GM18873 (cell line): ENCODE measurements around the gene TTC23L.
"Not testable (repeated sequence)": the region's sequence is repeated elsewhere in the genome, so short reads cannot be mapped to it uniquely, and the experiment has no call there.

ENCODE experiments used
- ATAC-seq: cut with Tn5 transposase; IDR thresholded peaks from one replicate; pipeline ENCODE4 v1.9.1; 2021; ENCODE audit warnings: mild to moderate bottlenecking, moderate library complexity, moderate number of reproducible peaks; ENCODE audit not compliant: unreplicated experiment, low FRiP score

TTC23L gene

GRCh38 chr5:34915856-34916192 is 76.9 kb downstream of the TTC23L start:
- ATAC-seq, result peak; percentile 6

DNA sequence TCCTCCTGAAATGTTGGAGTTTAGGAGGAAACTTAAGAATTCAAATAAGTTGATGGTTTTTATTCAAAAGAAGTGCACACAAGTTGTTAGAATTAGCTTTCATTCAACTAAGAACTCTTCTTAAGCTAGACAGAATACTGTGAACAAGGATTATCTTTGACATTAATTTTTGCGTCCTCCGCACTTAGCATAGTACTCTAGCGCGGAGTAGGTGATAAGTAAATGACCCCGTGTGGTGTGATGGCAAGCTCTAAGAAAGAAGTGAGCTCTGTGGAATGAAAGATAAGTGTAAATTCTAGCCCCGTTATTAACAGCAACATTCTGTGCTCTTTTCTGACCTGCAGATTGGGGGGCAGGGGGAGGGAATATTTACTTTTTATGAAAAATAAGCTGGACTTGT is 77.6 kb downstream of the TTC23L start:
- ATAC-seq, result no peak

- no peak for ATAC-seq
Observed at GRCh38 chr5:34918025-34918424, 79.1 kb downstream of the TTC23L start.

DNA sequence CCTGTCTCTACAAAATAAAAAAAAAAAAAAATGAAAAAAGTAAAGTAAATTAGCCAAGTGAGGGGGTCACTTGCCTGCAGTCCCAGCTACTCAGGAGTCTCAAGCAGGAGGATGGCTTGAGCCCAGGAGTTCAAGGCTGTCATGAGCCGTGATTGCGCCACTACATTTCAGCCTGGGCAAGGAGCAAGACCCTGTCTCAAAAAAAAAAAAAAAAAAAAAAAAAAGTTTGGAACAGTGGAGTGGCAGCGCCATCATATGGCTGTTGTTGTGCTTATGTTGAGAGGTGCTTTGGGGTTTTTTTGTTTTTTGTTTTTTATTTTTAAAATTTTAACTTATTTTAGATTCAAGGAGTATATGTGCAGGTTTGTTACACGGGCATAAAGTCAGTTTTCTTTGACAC is 80.1 kb downstream of the TTC23L start:
- no peak for ATAC-seq

- ATAC-seq, result not testable (repeated sequence)
Observed at GRCh38 chr5:34923256-34923655, 84.3 kb downstream of the TTC23L start.

DNA sequence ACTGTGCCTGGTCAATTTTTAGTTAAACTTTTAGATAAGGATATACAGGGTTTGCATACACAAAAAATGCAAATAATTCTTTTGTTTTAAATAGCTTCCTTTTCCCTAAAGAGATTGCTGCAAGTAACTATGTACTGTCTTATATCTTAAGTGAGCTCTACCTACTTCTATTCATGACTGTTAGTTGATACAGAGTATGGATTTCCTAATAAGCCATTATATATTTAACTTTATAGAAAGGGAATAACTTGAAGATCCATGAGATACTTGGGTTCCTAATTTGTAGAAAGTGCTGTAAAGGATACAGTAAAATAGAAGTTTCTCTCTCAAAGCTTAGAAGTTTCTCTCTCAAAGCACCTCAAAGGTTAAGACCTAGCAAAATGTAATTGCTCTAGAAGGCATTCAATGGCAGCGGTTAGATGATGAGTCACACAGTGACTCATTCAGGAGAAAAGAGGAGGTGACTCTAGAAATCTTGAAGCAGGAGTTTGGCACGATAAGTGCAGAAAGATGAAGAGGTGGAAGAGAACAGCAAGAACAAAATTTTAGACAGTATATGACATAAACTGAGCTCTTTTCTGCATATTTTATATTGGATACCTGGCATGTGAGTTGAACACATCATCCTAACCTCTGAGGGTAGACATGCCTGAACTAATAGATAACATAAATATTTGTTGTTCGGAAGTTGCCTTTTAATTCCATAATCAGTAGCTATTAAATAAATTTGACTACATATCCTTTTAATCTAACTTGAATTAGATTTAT is 84.9 kb downstream of the TTC23L start:
- ATAC-seq, result peak; percentile 44

DNA sequence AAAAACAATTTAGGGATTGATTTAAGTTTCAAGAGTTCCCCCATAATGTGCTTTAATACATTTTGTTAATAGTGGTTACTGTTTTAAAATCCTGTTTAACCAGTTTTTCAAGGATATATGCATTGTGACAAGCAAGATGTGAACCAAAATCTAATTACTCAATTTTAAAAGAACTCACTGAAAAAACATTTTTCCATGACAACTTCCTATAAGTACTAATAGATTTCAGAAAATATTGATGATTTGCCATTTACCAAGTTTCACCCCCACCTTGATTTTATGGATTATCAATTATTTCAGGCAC is 85.5 kb downstream of the TTC23L start:
- no peak for ATAC-seq

- ATAC-seq, result no peak
Observed at GRCh38 chr5:34926318-34926888, 87.4 kb downstream of the TTC23L start.

GRCh38 chr5:34927785-34928184 is 88.8 kb downstream of the TTC23L start:
- ATAC-seq, result no peak

- ATAC-seq, result no peak
Observed at GRCh38 chr5:34928267-34928666, 89.3 kb downstream of the TTC23L start.

DNA sequence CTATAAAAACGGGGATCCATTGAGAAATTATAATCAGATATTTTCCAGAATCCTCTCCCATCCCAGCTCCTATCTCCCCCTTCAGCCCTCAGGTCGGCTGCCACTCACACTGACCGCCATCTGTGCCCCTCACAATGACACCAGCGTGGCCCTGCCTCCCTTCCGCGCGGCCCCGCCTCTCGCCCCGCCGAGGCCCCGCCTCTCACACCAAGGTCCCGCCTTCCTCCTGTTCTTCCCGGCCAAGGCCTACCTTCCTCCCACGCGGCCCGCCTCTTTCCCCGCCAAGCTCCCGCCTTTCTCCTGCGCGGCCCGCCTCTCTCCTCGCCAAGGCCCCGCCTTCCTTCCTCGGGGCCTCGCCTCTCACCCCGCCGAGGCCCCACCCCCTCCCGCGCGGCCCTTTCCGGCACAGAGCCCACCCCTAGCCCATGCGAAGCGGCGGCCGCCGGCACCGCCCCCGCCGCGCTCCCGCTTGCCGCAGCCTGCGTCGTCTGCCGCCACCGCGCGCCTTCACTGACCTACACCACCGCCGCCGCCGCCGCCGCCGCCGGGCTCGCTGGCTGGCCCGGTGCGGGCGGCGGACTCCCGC is 90.3 kb downstream of the TTC23L start, which contains the start of gene DNAJC21:
Gene DNAJC21, plus strand, starts transcription at position 426 of the 586 bp plus-strand sequence. CDS start 261 bp downstream, outside the sequence.
- ATAC-seq, result peak; percentile 90

DNA sequence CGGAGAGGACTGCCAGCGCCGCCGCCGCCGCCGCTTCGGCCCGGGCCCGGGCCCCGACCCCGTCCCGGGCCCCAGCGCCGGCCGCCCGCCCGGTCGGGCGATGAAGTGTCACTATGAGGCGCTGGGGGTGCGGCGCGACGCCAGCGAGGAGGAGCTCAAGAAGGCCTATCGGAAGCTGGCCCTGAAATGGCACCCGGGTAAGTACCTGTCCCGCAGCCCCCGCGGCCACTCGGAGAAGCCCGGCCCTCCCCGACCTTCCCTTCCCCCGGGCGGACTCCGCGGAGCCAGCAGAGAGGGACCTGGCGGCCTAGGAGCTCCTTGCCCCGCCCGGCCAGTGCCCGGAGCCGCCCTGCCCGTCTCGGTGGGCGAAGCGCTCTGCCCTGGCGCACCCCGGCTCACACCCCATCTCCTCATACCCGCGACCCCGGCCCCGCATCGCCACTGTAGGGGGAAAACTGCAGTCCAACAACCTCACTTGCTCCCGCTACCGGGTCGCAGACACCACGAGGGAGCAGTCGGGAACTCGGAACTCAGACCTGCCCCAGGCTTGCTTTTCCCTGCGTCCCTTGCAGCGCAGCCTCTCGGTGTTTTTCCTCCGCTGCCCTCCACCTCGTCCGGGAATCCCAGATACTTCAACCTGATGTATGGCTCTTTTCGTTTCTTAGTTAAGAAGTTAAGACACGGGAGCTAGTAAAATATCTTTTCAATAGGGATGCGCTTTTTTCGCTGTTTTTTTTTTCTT is 90.9 kb downstream of the TTC23L start:
- ATAC-seq, result peak; percentile 58

DNA sequence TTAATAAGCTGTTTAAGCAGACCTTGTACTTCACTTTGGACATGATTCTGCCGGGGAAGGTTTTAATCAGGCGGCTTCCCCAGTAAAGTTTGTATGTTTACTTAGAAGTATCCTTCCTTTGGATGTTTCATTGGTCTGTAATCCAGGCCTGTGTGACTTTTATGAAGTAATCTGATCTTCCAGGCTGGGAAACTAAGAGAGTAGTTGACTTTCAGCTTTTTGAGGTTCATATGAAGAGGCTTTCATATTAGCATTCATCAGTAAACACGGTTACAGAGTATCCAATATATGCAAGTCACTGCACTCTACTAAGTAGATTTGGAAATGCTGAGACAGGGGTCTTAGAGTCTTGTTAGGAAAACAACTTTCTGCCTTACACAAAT is 91.5 kb downstream of the TTC23L start:
- ATAC-seq, result no peak

DNA sequence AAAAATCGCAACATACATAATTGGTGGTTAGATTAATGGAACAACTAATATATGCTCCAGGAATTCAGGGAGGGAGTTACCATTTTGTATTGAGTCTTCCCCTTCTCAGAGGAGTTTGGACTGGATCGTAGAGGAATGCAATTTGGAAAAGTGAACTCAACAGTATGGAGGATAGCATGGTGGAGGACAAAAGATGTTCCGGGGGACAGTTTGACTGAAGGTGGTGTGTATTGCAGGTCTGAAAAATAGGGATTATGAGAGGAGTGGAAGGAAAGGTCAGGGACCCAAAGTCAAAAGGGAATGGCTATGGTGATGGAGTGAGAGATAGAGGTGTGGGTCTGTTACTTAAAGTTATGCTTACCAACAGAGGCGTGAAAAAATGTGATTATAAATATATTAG is 91.9 kb downstream of the TTC23L start:
- ATAC-seq, result no peak

- ATAC-seq, result no peak
Observed at GRCh38 chr5:34932947-34933346, 94.0 kb downstream of the TTC23L start.

GRCh38 chr5:34941936-34942335 is 103.0 kb downstream of the TTC23L start:
- no peak for ATAC-seq

DNA sequence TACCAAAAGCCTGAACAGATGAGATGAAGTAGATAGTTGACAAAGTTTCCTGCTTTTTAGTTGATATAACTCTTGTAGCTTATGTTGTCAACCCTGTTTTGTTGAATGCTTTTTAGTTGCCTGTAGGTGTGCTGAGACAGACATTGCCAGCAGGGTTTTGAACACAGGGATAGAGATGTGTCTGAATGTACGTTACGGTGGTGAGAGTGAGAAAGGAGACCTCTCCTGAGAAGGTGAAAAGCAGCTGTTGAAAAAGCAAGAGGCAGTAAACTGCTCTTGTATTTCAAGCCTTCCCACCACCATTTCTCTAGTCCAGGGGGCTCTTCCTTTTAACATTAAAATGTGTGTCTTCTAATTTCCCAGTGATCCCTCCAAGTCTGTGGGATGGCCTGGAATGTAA is 105.1 kb downstream of the TTC23L start:
- ATAC-seq, result no peak

DNA sequence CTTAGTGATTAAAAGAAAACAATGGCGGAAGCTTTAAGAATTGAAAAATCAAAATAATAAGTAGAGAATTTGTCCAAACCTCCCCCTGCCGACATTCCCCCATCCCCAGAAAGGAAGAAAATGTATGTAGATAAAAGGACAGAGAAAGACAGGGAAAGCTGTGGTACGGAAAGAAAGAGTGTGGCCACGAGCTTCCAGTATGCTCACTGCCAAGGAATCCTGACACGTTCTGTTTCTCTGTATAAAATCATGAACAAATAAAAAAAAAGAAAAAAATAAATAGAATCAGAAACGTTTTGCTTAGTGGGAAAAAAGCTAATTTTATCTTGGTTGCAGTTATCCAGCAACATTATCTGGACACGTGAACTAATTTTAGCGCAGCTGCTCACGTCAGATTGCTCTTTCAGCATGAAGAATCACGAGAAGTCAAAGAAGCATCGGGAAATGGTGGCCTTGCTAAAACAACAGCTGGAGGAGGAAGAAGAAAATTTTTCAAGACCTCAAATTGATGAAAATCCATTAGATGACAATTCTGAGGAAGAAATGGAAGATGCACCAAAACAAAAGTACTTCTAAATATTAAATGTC is 105.6 kb downstream of the TTC23L start:
- no peak for ATAC-seq
